Ovary (tissue), 9 donors: ENCODE data around the gene MKX. TPM values are rescaled to one million over a fixed set of nuclear protein-coding genes. Genes with fewer than 3 reads are reported as not detected.

Experiments used
- DNase-seq, 5 donors: peaks; one replicate each; pipeline ENCODE4 v3.0.0-alpha.2; 2019 to 2020
- H3K27ac ChIP-seq, 2 donors: fragments of 200-600 bp; one replicate each; pipeline versions ENCODE4 v1.5.1 to v1.8.0; 2019 to 2022
- H3K27me3 ChIP-seq: fragments of 200-600 bp; one replicate; pipeline ENCODE4 v1.8.0; 2022
- H3K36me3 ChIP-seq: fragments of 200-600 bp; sonication (generic); one replicate; pipeline ENCODE4 v1.5.1; 2019
- H3K4me1 ChIP-seq: one replicate; pipeline ENCODE4 v1.8.1; 2013; ENCODE audit warnings: mild to moderate bottlenecking, moderate library complexity; ENCODE audit not compliant: insufficient read depth
- H3K4me3 ChIP-seq: fragments of 200-600 bp; sonication (generic); one replicate; pipeline ENCODE4 v1.5.1; 2017
- H3K9me3 ChIP-seq, 2 donors: fragments of 200-600 bp in 1 of 2; sonication (generic) in 1 of 2; one replicate each; pipeline versions ENCODE4 v1.5.1 to v1.8.1; 2013 to 2019; ENCODE audit warnings: mild to moderate bottlenecking in 1 of 2, moderate library complexity in 1 of 2
- CTCF ChIP-seq, 3 donors: fragments of 450-650 bp in 2 of 3; fragments of 200-600 bp in 1 of 3; IDR thresholded peaks; one replicate each; pipeline versions ENCODE4 v1.5.1 to v1.8.0; 2016 to 2022; ENCODE audit warnings: antibody characterized with exemption in 3 of 3, mild to moderate bottlenecking in 1 of 3
- EP300 ChIP-seq: sonication (generic); formaldehyde crosslinking; IDR thresholded peaks from one replicate; pipeline ENCODE4 v1.6.1; 2017; ENCODE audit warnings: antibody characterized with exemption
- POLR2A ChIP-seq: fragments of 450-650 bp; IDR thresholded peaks from one replicate; pipeline ENCODE4 v1.6.1; 2017; ENCODE audit warnings: antibody characterized with exemption, mild to moderate bottlenecking, moderate library complexity
- WGBS, 3 donors: extraction: QIAGEN DNeasy Blood & Tissue Kit in 1 of 3; methylation state at CpG; one replicate each; pipeline versions ENCODE4 v1.1.5 to v1.1.7; 2013 to 2017; 5-methylcytosine and 5-hydroxymethylcytosine counted together
- intact Hi-C, 4 donors: fragments of 100-400 bp; cut with DNase I; formaldehyde crosslinking; loops; one replicate each; pipeline versions ENCODE4 v1.11.0 to v1.15.1; 2022 to 2023
- polyA plus RNA-seq, 2 donors: library from polyadenylated mRNA; stranded (reverse); fragments of 200-250 nt in 1 of 2; fragments of 350-450 nt in 1 of 2; fragmentation: Illumina TruSeq in 1 of 2; extraction: RNeasy Lipid Tissue Mini Kit (QIAGEN cat#74804) in 1 of 2; gene quantifications; one replicate each; pipeline ENCODE4 v1.2.3, GENCODE V29; 2013 to 2014
- total RNA-seq, 7 donors: library from RNA; depleted of rRNA in 2 of 7; stranded (reverse); fragments of >200 nt in 2 of 7; fragmentation: NEBNext Ultra II Directional in 3 of 7; extraction: Animal tissue kit (Norgen Biotek cat#: 25700) in 3 of 7; gene quantifications; one replicate each; pipeline versions ENCODE4 v1.1.0 to v1.2.4, GENCODE V29; 2016 to 2023
- donor health status: DM: no; HTN: no; CAD: no; lungs with moderate emphysema.
- donor health status: DM: no; HTN: no; CAD: no.
- donor health status: Bipolar disorder and iron deficiency.
- donor health status: DM: yes; HTN: yes; CAD: no.
- donor health status: DM: no; HTN: no; CAD: no.
- donor health status: DM: yes; HTN: yes; CAD: no.

The MKX gene
- total and polyA plus RNA-seq, 9 donors: 7.4 to 39.7 (median 17.2) TPM

GRCh38 chr10:27710014-27710413 is 35.6 kb downstream of the MKX start:
- no peaks in the 10 kb centered on the region for H3K9me3 ChIP-seq
- DNase-seq: no peak
- TF ChIP-seq EP300 (no peak), POLR2A (no peak), CTCF (IDR thresholded peaks at IDR 0.05) (no peak)
- intact Hi-C loops: no loop called here
- no peak overlapping the region for H3K4me3 ChIP-seq
- no peaks in the 10 kb centered on the region for H3K4me1 ChIP-seq
- H3K27ac ChIP-seq: no peak overlapping the region
- no peaks in the 10 kb centered on the region for H3K36me3 ChIP-seq
- no peaks in the 10 kb centered on the region for H3K27me3 ChIP-seq

- 97 to 99% (median 99%) methylated on average over 3 of the region's 3 CpGs for WGBS, 3 donors
- no peaks in the 10 kb centered on the region for H3K9me3 ChIP-seq
- TF ChIP-seq EP300: no peak
- no peak for TF ChIP-seq POLR2A
- TF ChIP-seq CTCF (IDR thresholded peaks at IDR 0.05): no peak
- no peaks in the 10 kb centered on the region for H3K4me1 ChIP-seq
- no peak for DNase-seq
- no peaks in the 10 kb centered on the region for H3K36me3 ChIP-seq
- no peaks in the 10 kb centered on the region for H3K27me3 ChIP-seq
- intact Hi-C loops: no loop called here
- H3K27ac ChIP-seq: no peak overlapping the region
- no peak overlapping the region for H3K4me3 ChIP-seq
Measured at GRCh38 chr10:27709304-27709703, 36.3 kb downstream of the MKX start.

GRCh38 chr10:27701938-27702537 is 43.6 kb downstream of the MKX start:
- Histone ChIP-seq H3K27ac (peak overlapping the region in 1 of 2 donors; percentile 33), H3K36me3 (no peaks in the 10 kb centered on the region), H3K4me1 (peaks cover 9% of the 10 kb centered on the region), H3K4me3 (no peak overlapping the region), H3K9me3 (no peaks in the 10 kb centered on the region), H3K27me3 (no peaks in the 10 kb centered on the region)
- intact Hi-C loops: no loop called here
- DNase-seq: peak in 4 of 5 donors; percentile 23 to 30 (median 28)
- no peak for TF ChIP-seq EP300
- TF ChIP-seq CTCF (IDR thresholded peaks at IDR 0.05): no peak
- TF ChIP-seq POLR2A: no peak
- WGBS, 3 donors: 3 to 4% (median 3%) methylated on average over 3 of the region's 3 CpGs

- Histone ChIP-seq H3K4me1 (peaks cover 16% of the 10 kb centered on the region), H3K27ac (peak overlapping the region in 1 of 2 donors; percentile 31), H3K36me3 (no peaks in the 10 kb centered on the region), H3K27me3 (no peaks in the 10 kb centered on the region), H3K9me3 (no peaks in the 10 kb centered on the region), H3K4me3 (no peak overlapping the region)
- intact Hi-C loops: no loop called here
- no peak for DNase-seq
- WGBS, 3 donors: 3 to 12% (median 3%) methylated on average over 2 of the region's 2 CpGs
- TF ChIP-seq POLR2A: no peak
- TF ChIP-seq CTCF (IDR thresholded peaks at IDR 0.05): no peak
- no peak for TF ChIP-seq EP300
Measured at GRCh38 chr10:27699776-27700175, 45.8 kb downstream of the MKX start.
